H1 (cell line): ENCODE results near the gene TIFAB. TPM values are rescaled to one million over a fixed set of nuclear protein-coding genes. Genes with fewer than 3 reads are reported as not detected.

Experiments
- BCL11A ChIP-seq, 2 experiments: IDR thresholded peaks; one replicate each; pipeline ENCODE4 v1.6.1; 2011; ENCODE audit warnings: low read depth in 2 of 2, low read length in 2 of 2, mild to moderate bottlenecking in 2 of 2
- MAFK ChIP-seq: IDR thresholded peaks from 2 replicates; pipeline ENCODE4 v1.6.1; 2012; ENCODE audit warnings: low read depth, mild to moderate bottlenecking, improper control_type of control experiment, low read length
- NANOG ChIP-seq: IDR thresholded peaks from 2 replicates; pipeline ENCODE4 v1.6.1; 2011; ENCODE audit warnings: low read length, low read depth, mild to moderate bottlenecking, inconsistent platforms; ENCODE audit not compliant: insufficient read depth, poor library complexity, severe bottlenecking
- NRF1 ChIP-seq: IDR thresholded peaks from 2 replicates; pipeline ENCODE4 v1.6.1; 2011; ENCODE audit warnings: mild to moderate bottlenecking, low read depth, low read length, improper control_type of control experiment
- ZNF274 ChIP-seq: IDR thresholded peaks from 2 replicates; pipeline ENCODE4 v1.7.0; 2012; ENCODE audit warnings: low read length, borderline replicate concordance; ENCODE audit errors: extremely low read depth
- polyA plus RNA-seq, 7 experiments: library from polyadenylated mRNA; depleted of rRNA in 3 of 7; stranded (reverse) in 5 of 7; unstranded in 2 of 7; fragments of >200 nt in 5 of 7; fragments of 200-250 nt in 2 of 7; gene quantifications; 1 replicate in 5 of 7; 2 replicates in 1 of 7; 4 replicates in 1 of 7; pipeline versions ENCODE4 v1.2.1 to v1.2.3, GENCODE V29; 2011 to 2013; ENCODE audit warnings: missing spikeins in 2 of 7, mixed read lengths in 2 of 7
- total RNA-seq: library from RNA; stranded (reverse); fragmentation: NEBNext Ultra II Directional; extraction: Animal tissue kit (Norgen Biotek cat#: 25700); gene quantifications from 2 replicates; pipeline ENCODE4 v1.2.1, GENCODE V29; 2021

The TIFAB gene
- total and polyA plus RNA-seq, 2 of the 8 experiments (the other 6 are each of a cell fraction or from before 2014, with no cell fraction given): not detected

- no peak for TF ChIP-seq ZNF274
- TF ChIP-seq NANOG: no peak
- TF ChIP-seq MAFK: no peak
- TF ChIP-seq BCL11A (IDR thresholded peaks at IDR 0.05; ENCODE audit: low read depth in 2 of 2, low read length in 2 of 2): no peak
- no peak for TF ChIP-seq NRF1
These were observed 30.3 kb upstream of the TIFAB start (continued) for GRCh38 chr5:135482381-135482933.
